Measurements from ENCODE around the gene GPD2.

Gene GPD2

GRCh38 chr2:156565066-156565710 lies 129.0 kb downstream of the GPD2 start:
- DNase-seq, result peak; percentile 94
- Histone ChIP-seq H2BK15ac (ENCODE audit: low read depth, poor library complexity, severe bottlenecking) (no peak overlapping the region), H3K9ac (ENCODE audit: low read length) (no peak overlapping the region), H3K79me1 (replicated peaks; ENCODE audit: low read length, poor library complexity, severe bottlenecking) (no peaks in the 10 kb centered on the region), H4K8ac (ENCODE audit: low read length) (no peak overlapping the region), H2AK5ac (ENCODE audit: low read length, severe bottlenecking) (no peak overlapping the region), H3K4me3 (ENCODE audit: insufficient read depth in 1 of 2, low read depth in 1 of 2, low read length in 2 of 2) (no peak overlapping the region), H3K4ac (ENCODE audit: low read depth in 1 of 2, low read length in 2 of 2) (no peak overlapping the region), H3K4me1 (ENCODE audit: control insufficient read depth, insufficient read depth, low read depth, low read length) (no peaks in the 10 kb centered on the region), H3K23ac (ENCODE audit: low read length in 2 of 2) (no peak overlapping the region), H2BK12ac (ENCODE audit: low read length in 2 of 2) (no peak overlapping the region), H2BK120ac (ENCODE audit: low read depth, low read length) (no peak overlapping the region), H3K27me3 (ENCODE audit: control insufficient read depth in 1 of 2, insufficient read depth in 1 of 2, low read length in 2 of 2) (no peaks in the 10 kb centered on the region), H3K4me2 (ENCODE audit: low read length, poor library complexity, severe bottlenecking) (no peak overlapping the region), H3K9me3 (ENCODE audit: control insufficient read depth, low read length) (no peaks in the 10 kb centered on the region), H3K36me3 (ENCODE audit: control insufficient read depth in 1 of 2, insufficient read depth in 2 of 2, low read depth in 1 of 2, low read length in 2 of 2) (peaks cover 0 to 44% of the 10 kb centered on the region in 2 experiments), H3K14ac (ENCODE audit: low read length in 2 of 2) (no peak overlapping the region), H2BK5ac (ENCODE audit: low read depth, low read length, poor library complexity, severe bottlenecking) (no peak overlapping the region), H3K18ac (ENCODE audit: low read depth in 1 of 2, low read length in 2 of 2) (no peak overlapping the region), H4K91ac (ENCODE audit: low read length) (no peak overlapping the region), H2AFZ (ENCODE audit: low read depth, low read length) (no peak overlapping the region), H3K27ac (ENCODE audit: low read length, poor library complexity, severe bottlenecking) (peak overlapping the region; percentile 30)
- WGBS, result 21% methylated on average over 4 of the region's 5 CpGs

DNA sequence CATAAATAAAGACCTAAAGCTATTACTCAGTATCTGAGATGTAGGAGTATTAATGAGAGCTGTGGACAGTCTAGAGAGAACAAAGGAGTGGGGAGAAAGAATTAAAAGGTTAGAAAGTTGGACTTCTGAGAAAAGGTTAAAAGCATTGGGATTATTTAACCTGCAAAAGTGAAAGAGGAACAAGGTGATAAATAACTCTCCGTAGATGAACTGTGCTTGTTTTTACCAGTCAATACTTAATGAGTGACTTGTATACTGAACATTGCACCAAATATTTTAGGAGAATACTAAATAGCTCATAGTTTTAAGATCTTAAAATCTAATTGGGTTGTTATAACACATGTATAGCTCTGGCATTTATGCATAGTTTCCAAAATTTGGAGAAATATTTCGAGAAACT lies 137.5 kb downstream of the GPD2 start:
- peaks cover 0 to 82% of the 10 kb centered on the region in 2 experiments for H3K36me3 ChIP-seq (ENCODE audit: control insufficient read depth in 1 of 2, insufficient read depth in 2 of 2, low read depth in 1 of 2, low read length in 2 of 2)
- no peak overlapping the region for H3K23ac ChIP-seq (ENCODE audit: low read length in 2 of 2)
- no peak overlapping the region for H3K14ac ChIP-seq (ENCODE audit: low read length in 2 of 2)
- no peak overlapping the region for H2BK15ac ChIP-seq (ENCODE audit: low read depth, poor library complexity, severe bottlenecking)
- DNase-seq, result no peak
- no peak overlapping the region for H2AK5ac ChIP-seq (ENCODE audit: low read length, severe bottlenecking)
- H3K9me3 ChIP-seq (ENCODE audit: control insufficient read depth, low read length), result no peaks in the 10 kb centered on the region
- no peak overlapping the region for H2BK5ac ChIP-seq (ENCODE audit: low read depth, low read length, poor library complexity, severe bottlenecking)
- H3K79me1 ChIP-seq (replicated peaks; ENCODE audit: low read length, poor library complexity, severe bottlenecking), result no peaks in the 10 kb centered on the region
- no peak overlapping the region for H3K18ac ChIP-seq (ENCODE audit: low read depth in 1 of 2, low read length in 2 of 2)
- 100% methylated on average over 1 of the region's 2 CpGs for WGBS
- no peak overlapping the region for H3K4me2 ChIP-seq (ENCODE audit: low read length, poor library complexity, severe bottlenecking)
- no peak overlapping the region for H3K4me3 ChIP-seq (ENCODE audit: insufficient read depth in 1 of 2, low read depth in 1 of 2, low read length in 2 of 2)
- H3K4me1 ChIP-seq (ENCODE audit: control insufficient read depth, insufficient read depth, low read depth, low read length), result no peaks in the 10 kb centered on the region
- H3K27ac ChIP-seq (ENCODE audit: low read length, poor library complexity, severe bottlenecking), result no peak overlapping the region
- H2BK120ac ChIP-seq (ENCODE audit: low read depth, low read length), result no peak overlapping the region
- H4K8ac ChIP-seq (ENCODE audit: low read length), result no peak overlapping the region
- H2AFZ ChIP-seq (ENCODE audit: low read depth, low read length), result no peak overlapping the region
- H3K9ac ChIP-seq (ENCODE audit: low read length), result no peak overlapping the region
- no peak overlapping the region for H4K91ac ChIP-seq (ENCODE audit: low read length)
- no peaks in the 10 kb centered on the region for H3K27me3 ChIP-seq (ENCODE audit: control insufficient read depth in 1 of 2, insufficient read depth in 1 of 2, low read length in 2 of 2)
- H3K4ac ChIP-seq (ENCODE audit: low read depth in 1 of 2, low read length in 2 of 2), result no peak overlapping the region
- H2BK12ac ChIP-seq (ENCODE audit: low read length in 2 of 2), result no peak overlapping the region

- Histone ChIP-seq H3K4me3 (ENCODE audit: insufficient read depth in 1 of 2, low read depth in 1 of 2, low read length in 2 of 2) (no peak overlapping the region), H4K8ac (ENCODE audit: low read length) (no peak overlapping the region), H3K27me3 (ENCODE audit: control insufficient read depth in 1 of 2, insufficient read depth in 1 of 2, low read length in 2 of 2) (no peaks in the 10 kb centered on the region), H3K18ac (ENCODE audit: low read depth in 1 of 2, low read length in 2 of 2) (no peak overlapping the region), H3K14ac (ENCODE audit: low read length in 2 of 2) (no peak overlapping the region), H3K4me1 (ENCODE audit: control insufficient read depth, insufficient read depth, low read depth, low read length) (no peaks in the 10 kb centered on the region), H2BK5ac (ENCODE audit: low read depth, low read length, poor library complexity, severe bottlenecking) (no peak overlapping the region), H3K27ac (ENCODE audit: low read length, poor library complexity, severe bottlenecking) (no peak overlapping the region), H3K36me3 (ENCODE audit: control insufficient read depth in 1 of 2, insufficient read depth in 2 of 2, low read depth in 1 of 2, low read length in 2 of 2) (peaks cover 0 to 78% of the 10 kb centered on the region in 2 experiments), H2AK5ac (ENCODE audit: low read length, severe bottlenecking) (no peak overlapping the region), H3K23ac (ENCODE audit: low read length in 2 of 2) (no peak overlapping the region), H3K4me2 (ENCODE audit: low read length, poor library complexity, severe bottlenecking) (no peak overlapping the region), H3K79me1 (replicated peaks; ENCODE audit: low read length, poor library complexity, severe bottlenecking) (no peaks in the 10 kb centered on the region), H3K4ac (ENCODE audit: low read depth in 1 of 2, low read length in 2 of 2) (no peak overlapping the region), H2BK15ac (ENCODE audit: low read depth, poor library complexity, severe bottlenecking) (no peak overlapping the region), H2AFZ (ENCODE audit: low read depth, low read length) (no peak overlapping the region), H2BK120ac (ENCODE audit: low read depth, low read length) (no peak overlapping the region), H3K9me3 (ENCODE audit: control insufficient read depth, low read length) (no peaks in the 10 kb centered on the region), H3K9ac (ENCODE audit: low read length) (no peak overlapping the region), H4K91ac (ENCODE audit: low read length) (no peak overlapping the region), H2BK12ac (ENCODE audit: low read length in 2 of 2) (no peak overlapping the region)
- no peak for DNase-seq
Observed at GRCh38 chr2:156574112-156574511, 137.9 kb downstream of the GPD2 start.

GRCh38 chr2:156576005-156576404 lies 139.8 kb downstream of the GPD2 start:
- no peak overlapping the region for H2AFZ ChIP-seq (ENCODE audit: low read depth, low read length)
- H3K23ac ChIP-seq (ENCODE audit: low read length in 2 of 2), result no peak overlapping the region
- no peak overlapping the region for H2BK15ac ChIP-seq (ENCODE audit: low read depth, poor library complexity, severe bottlenecking)
- H2BK5ac ChIP-seq (ENCODE audit: low read depth, low read length, poor library complexity, severe bottlenecking), result no peak overlapping the region
- no peak overlapping the region for H3K4me3 ChIP-seq (ENCODE audit: insufficient read depth in 1 of 2, low read depth in 1 of 2, low read length in 2 of 2)
- no peak for DNase-seq
- no peak overlapping the region for H2BK12ac ChIP-seq (ENCODE audit: low read length in 2 of 2)
- peaks cover 0 to 71% of the 10 kb centered on the region in 2 experiments for H3K36me3 ChIP-seq (ENCODE audit: control insufficient read depth in 1 of 2, insufficient read depth in 2 of 2, low read depth in 1 of 2, low read length in 2 of 2)
- H3K4ac ChIP-seq (ENCODE audit: low read depth in 1 of 2, low read length in 2 of 2), result no peak overlapping the region
- H3K4me1 ChIP-seq (ENCODE audit: control insufficient read depth, insufficient read depth, low read depth, low read length), result no peaks in the 10 kb centered on the region
- H3K18ac ChIP-seq (ENCODE audit: low read depth in 1 of 2, low read length in 2 of 2), result no peak overlapping the region
- H3K9ac ChIP-seq (ENCODE audit: low read length), result no peak overlapping the region
- no peak overlapping the region for H3K4me2 ChIP-seq (ENCODE audit: low read length, poor library complexity, severe bottlenecking)
- H3K14ac ChIP-seq (ENCODE audit: low read length in 2 of 2), result no peak overlapping the region
- WGBS, result 87% methylated on average over 3 of the region's 3 CpGs
- H4K91ac ChIP-seq (ENCODE audit: low read length), result no peak overlapping the region
- H3K27ac ChIP-seq (ENCODE audit: low read length, poor library complexity, severe bottlenecking), result no peak overlapping the region
- no peak overlapping the region for H4K8ac ChIP-seq (ENCODE audit: low read length)
- no peaks in the 10 kb centered on the region for H3K9me3 ChIP-seq (ENCODE audit: control insufficient read depth, low read length)
- H2AK5ac ChIP-seq (ENCODE audit: low read length, severe bottlenecking), result no peak overlapping the region
- H2BK120ac ChIP-seq (ENCODE audit: low read depth, low read length), result no peak overlapping the region
- no peaks in the 10 kb centered on the region for H3K27me3 ChIP-seq (ENCODE audit: control insufficient read depth in 1 of 2, insufficient read depth in 1 of 2, low read length in 2 of 2)
- no peaks in the 10 kb centered on the region for H3K79me1 ChIP-seq (replicated peaks; ENCODE audit: low read length, poor library complexity, severe bottlenecking)

Data from mesenchymal stem cell (in vitro differentiated cells and primary cell).